Vagina (tissue), 2 donors: ENCODE results near the gene HNRNPH2. TPM values are rescaled to one million over a fixed set of nuclear protein-coding genes. Genes with fewer than 3 reads are reported as not detected.
A peak's percentile ranks its signal among the peaks of the same experiment; 100 is the strongest.

Experiments
- DNase-seq, 2 donors: peaks; one replicate each; pipeline ENCODE4 v3.0.0-alpha.2; 2017; ENCODE audit errors: extremely low spot score in 2 of 2
- H3K27ac ChIP-seq: fragments of 200-600 bp; sonication (generic); one replicate; pipeline ENCODE4 v1.5.1; 2019
- H3K27me3 ChIP-seq: fragments of 200-600 bp; sonication (generic); one replicate; pipeline ENCODE4 v1.5.1; 2019
- H3K36me3 ChIP-seq, 2 donors: fragments of 200-600 bp; sonication (generic); one replicate each; pipeline ENCODE4 v1.5.1; 2017 to 2019
- H3K4me1 ChIP-seq: fragments of 200-600 bp; sonication (generic); one replicate; pipeline ENCODE4 v1.5.1; 2019
- H3K4me3 ChIP-seq, 2 donors: fragments of 200-600 bp; sonication (generic); 1 replicate in 1 of 2; 2 replicates in 1 of 2; pipeline ENCODE4 v1.5.1; 2016 to 2019
- H3K9me3 ChIP-seq: fragments of 200-600 bp; sonication (generic); one replicate; pipeline ENCODE4 v1.5.1; 2019
- POLR2A ChIP-seq, 2 donors: fragments of 450-650 bp; IDR thresholded peaks; one replicate each; pipeline ENCODE4 v1.6.1; 2017; ENCODE audit warnings: antibody characterized with exemption in 2 of 2, mild to moderate bottlenecking in 2 of 2, moderate library complexity in 2 of 2
- POLR2AphosphoS5 ChIP-seq, 2 donors: sonication (generic); formaldehyde crosslinking; IDR thresholded peaks; one replicate each; pipeline ENCODE4 v1.9.0; 2017; ENCODE audit warnings: antibody characterized with exemption in 2 of 2, mild to moderate bottlenecking in 2 of 2, low read depth in 1 of 2; ENCODE audit not compliant: insufficient read depth in 1 of 2
- intact Hi-C: fragments of 100-400 bp; cut with DNase I; formaldehyde crosslinking; loops from one replicate; pipeline ENCODE4 v1.15.1; 2023
- total RNA-seq: library from RNA; depleted of rRNA; stranded (reverse); fragments of >200 nt; gene quantifications from one replicate; pipeline ENCODE4 v1.2.3, GENCODE V29; 2016
- TF ChIP-seq, protein P1 (sequence below), 3 experiments: fragments of 450-650 bp in 2 of 3; fragments of 200-600 bp in 1 of 3; sonication (generic) in 1 of 3; IDR thresholded peaks; one replicate each; pipeline ENCODE4 v1.5.1; 2017 to 2019; ENCODE audit warnings: antibody characterized with exemption in 3 of 3, mild to moderate bottlenecking in 2 of 3, moderate library complexity in 2 of 3

HNRNPH2 gene
- total RNA-seq, 1 donor from 2014 or later = 43.2 TPM

DNA sequence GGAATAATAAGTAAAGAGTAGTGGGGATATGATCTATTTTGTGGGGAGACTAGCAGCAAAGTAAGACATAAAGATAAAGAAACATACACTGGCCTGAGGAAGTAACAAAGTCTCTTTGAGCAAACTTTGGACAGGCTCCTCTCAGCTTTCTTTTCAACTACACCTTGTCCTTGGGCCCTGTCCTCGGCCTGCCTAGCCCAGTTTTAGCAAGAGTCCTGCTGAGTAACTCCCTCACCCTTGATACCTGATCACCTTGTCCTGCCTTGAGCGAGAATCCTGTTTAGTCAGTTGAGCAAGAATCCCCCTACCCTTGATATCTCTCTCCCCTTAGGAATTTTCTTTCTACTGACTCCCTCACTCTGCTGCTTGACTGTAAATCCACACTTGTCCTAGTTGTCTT lies 11.5 kb downstream of the HNRNPH2 start:
- Histone ChIP-seq H3K27me3 (no peaks in the 10 kb centered on the region), H3K9me3 (no peaks in the 10 kb centered on the region), H3K27ac (peak overlapping the region; percentile 92), H3K4me3 (no peak overlapping the region), H3K36me3 (no peaks in the 10 kb centered on the region), H3K4me1 (peaks cover 15% of the 10 kb centered on the region)
- TF ChIP-seq POLR2AphosphoS5 (IDR thresholded peaks at IDR 0.05; ENCODE audit: insufficient read depth in 1 of 2, low read depth in 1 of 2) (no peak), POLR2A (IDR thresholded peaks at IDR 0.05) (no peak)
- TF ChIP-seq, protein P1, sequence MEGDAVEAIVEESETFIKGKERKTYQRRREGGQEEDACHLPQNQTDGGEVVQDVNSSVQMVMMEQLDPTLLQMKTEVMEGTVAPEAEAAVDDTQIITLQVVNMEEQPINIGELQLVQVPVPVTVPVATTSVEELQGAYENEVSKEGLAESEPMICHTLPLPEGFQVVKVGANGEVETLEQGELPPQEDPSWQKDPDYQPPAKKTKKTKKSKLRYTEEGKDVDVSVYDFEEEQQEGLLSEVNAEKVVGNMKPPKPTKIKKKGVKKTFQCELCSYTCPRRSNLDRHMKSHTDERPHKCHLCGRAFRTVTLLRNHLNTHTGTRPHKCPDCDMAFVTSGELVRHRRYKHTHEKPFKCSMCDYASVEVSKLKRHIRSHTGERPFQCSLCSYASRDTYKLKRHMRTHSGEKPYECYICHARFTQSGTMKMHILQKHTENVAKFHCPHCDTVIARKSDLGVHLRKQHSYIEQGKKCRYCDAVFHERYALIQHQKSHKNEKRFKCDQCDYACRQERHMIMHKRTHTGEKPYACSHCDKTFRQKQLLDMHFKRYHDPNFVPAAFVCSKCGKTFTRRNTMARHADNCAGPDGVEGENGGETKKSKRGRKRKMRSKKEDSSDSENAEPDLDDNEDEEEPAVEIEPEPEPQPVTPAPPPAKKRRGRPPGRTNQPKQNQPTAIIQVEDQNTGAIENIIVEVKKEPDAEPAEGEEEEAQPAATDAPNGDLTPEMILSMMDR (IDR thresholded peaks at IDR 0.05) = no peak
- intact Hi-C loops = loop anchor here (10.0 kb wide), 1 partner anchor 135 kb away; the partner anchor contains the start of gene ARMCX1
- no peak for DNase-seq

DNA sequence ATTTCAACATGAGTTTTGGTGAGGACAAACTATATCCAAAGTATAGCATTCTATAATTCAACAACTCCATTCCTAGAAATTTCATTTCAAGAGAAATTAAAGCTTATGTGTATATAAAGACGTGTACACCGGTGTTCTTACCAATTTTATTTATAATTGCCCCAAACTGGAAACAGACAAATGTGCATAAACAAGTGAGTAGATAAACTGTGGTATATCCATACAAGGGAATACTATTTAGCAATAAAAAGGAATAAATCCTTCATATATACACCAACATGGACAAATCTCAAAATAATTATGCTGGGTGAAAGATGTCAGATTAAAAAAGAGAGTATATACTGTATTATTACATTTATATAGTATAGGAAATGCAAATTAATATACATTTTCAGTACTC lies 19.9 kb downstream of the HNRNPH2 start:
- no peak for DNase-seq

DNA sequence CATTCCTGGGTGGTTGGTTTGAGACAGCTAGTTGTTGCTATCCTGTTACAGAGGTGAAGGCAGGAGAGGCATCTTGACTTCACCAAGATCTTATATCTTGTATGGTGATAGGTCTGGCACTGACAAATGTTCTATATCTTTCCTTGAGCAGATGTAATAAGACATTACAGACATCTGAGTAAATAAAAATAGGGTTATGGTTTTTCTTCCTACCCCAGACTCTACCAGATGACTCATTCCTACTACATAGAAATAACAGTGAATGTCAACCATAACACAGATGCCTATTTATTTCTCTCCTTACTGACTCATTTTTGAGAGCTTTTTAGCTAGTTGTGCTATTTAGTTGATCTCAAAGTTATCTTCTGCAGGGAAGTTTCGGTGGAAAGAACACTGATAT lies 21.9 kb downstream of the HNRNPH2 start:
- Histone ChIP-seq H3K36me3 (peaks cover 0 to 10% of the 10 kb centered on the region in 2 donors), H3K4me3 (no peak overlapping the region), H3K27me3 (no peaks in the 10 kb centered on the region), H3K4me1 (no peaks in the 10 kb centered on the region), H3K27ac (no peak overlapping the region), H3K9me3 (no peaks in the 10 kb centered on the region)
- DNase-seq = no peak
- TF ChIP-seq POLR2AphosphoS5 (IDR thresholded peaks at IDR 0.05; ENCODE audit: insufficient read depth in 1 of 2, low read depth in 1 of 2) (no peak), POLR2A (IDR thresholded peaks at IDR 0.05) (no peak)
- TF ChIP-seq, protein P1 (IDR thresholded peaks at IDR 0.05) = no peak
- intact Hi-C loops = no loop called here

More for the DNA sequence above, 19.9 kb downstream of the HNRNPH2 start:
- peaks cover 0 to 10% of the 10 kb centered on the region in 2 donors for H3K36me3 ChIP-seq
- H3K9me3 ChIP-seq = no peaks in the 10 kb centered on the region
- no peak overlapping the region for H3K27ac ChIP-seq
- intact Hi-C loops = no loop called here
- H3K27me3 ChIP-seq = no peaks in the 10 kb centered on the region
- H3K4me1 ChIP-seq = no peaks in the 10 kb centered on the region
- no peak overlapping the region for H3K4me3 ChIP-seq
- TF ChIP-seq, protein P1 (IDR thresholded peaks at IDR 0.05) = no peak
- no peak for TF ChIP-seq POLR2A (IDR thresholded peaks at IDR 0.05)
- TF ChIP-seq POLR2AphosphoS5 (IDR thresholded peaks at IDR 0.05; ENCODE audit: insufficient read depth in 1 of 2, low read depth in 1 of 2) = no peak

DNA sequence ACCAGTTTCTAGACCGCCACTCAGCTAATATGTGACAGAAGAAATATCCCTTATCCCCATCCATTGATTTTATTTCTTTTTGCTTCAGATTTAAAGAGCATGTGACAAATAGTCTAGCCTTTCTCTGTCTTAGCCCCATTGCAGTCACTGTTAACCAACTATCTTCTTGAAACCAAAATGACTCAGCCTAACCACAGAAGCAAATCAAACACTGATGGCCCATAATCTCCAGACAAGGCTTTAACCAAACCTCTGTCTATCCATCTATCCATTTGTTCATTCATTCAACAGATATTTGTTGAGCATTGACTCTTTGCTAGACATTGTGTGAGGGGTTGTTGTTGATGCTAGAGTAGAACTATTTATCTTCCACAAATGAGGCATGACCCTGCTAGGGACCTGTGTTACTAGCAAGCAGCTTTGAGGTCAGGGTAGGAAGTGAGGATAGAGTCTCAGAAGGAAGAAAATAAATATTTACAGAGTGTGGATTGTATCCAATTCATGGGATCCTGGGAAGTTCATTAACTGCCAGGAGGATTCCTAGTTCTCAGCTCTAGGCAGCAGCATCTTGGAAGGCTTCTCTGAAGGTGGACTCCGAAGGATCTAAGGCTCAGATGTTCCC lies 22.5 kb downstream of the HNRNPH2 start:
- no peaks in the 10 kb centered on the region for H3K9me3 ChIP-seq
- H3K27ac ChIP-seq = no peak overlapping the region
- TF ChIP-seq, protein P1 (IDR thresholded peaks at IDR 0.05) = no peak
- TF ChIP-seq POLR2A (IDR thresholded peaks at IDR 0.05) (no peak), POLR2AphosphoS5 (IDR thresholded peaks at IDR 0.05; ENCODE audit: insufficient read depth in 1 of 2, low read depth in 1 of 2) (no peak)
- no peak overlapping the region for H3K4me3 ChIP-seq
- no peaks in the 10 kb centered on the region for H3K4me1 ChIP-seq
- H3K27me3 ChIP-seq = no peaks in the 10 kb centered on the region
- peaks cover 0 to 10% of the 10 kb centered on the region in 2 donors for H3K36me3 ChIP-seq
- intact Hi-C loops = no loop called here
- no peak for DNase-seq

DNA sequence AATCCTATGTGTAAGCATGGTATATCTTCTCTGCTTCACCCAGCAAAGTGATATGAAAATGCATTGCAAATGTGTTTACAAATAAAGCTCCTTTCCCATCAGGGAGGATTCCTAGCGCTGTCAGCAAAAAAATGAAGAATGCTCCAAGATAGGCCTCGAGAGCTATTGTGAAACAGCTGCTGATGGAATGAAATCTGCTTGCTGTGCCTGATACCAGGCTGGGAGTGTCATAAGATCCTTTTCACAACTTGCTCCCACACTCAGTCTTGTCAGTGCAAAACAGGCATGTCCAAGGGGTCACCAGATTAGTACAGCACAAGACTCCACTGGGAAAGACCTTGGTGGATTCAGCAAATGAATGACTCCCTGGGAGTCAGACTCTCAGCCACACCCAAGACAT lies 34.1 kb downstream of the HNRNPH2 start:
- H3K27me3 ChIP-seq = no peaks in the 10 kb centered on the region
- intact Hi-C loops = no loop called here
- H3K27ac ChIP-seq = no peak overlapping the region
- TF ChIP-seq POLR2A (IDR thresholded peaks at IDR 0.05) (no peak), POLR2AphosphoS5 (IDR thresholded peaks at IDR 0.05; ENCODE audit: insufficient read depth in 1 of 2, low read depth in 1 of 2) (no peak)
- TF ChIP-seq, protein P1 (IDR thresholded peaks at IDR 0.05) = no peak
- H3K36me3 ChIP-seq = peaks cover 0 to 11% of the 10 kb centered on the region in 2 donors
- H3K9me3 ChIP-seq = no peaks in the 10 kb centered on the region
- no peak for DNase-seq
- H3K4me1 ChIP-seq = no peaks in the 10 kb centered on the region
- no peak overlapping the region for H3K4me3 ChIP-seq
